ENCODE measurements around the gene TWIST1. TPM values are rescaled to one million over a fixed set of nuclear protein-coding genes. Genes with fewer than 3 reads are reported as not detected.
A peak's percentile ranks its signal among the peaks of the same experiment; 100 is the strongest.

The TWIST1 gene
- 10 to 100 TPM in 3 of 4 donors, 1 to 10 TPM in 1; 5.6 to 35.9 (median 21.5) TPM for total RNA-seq

- no peaks in the 10 kb centered on the region for H3K9me3 ChIP-seq
- H3K4me3 ChIP-seq: peak within 1 kb of the TSS; percentile 52 to 72
- H3K27ac ChIP-seq: peak within 1 kb of the TSS in 3 of 4 donors; percentile 82 to 86 (median 84)
- H3K27me3 ChIP-seq: peaks cover 79% of the 10 kb centered on the region
- WGBS, 2 donors (ENCODE audit: low coverage in 1 of 2): 1 to 3% methylated on average over 11 of the region's 91 CpGs
- H3K4me1 ChIP-seq: peaks cover 0 to 47% (median 3%) of the 10 kb centered on the region in 3 donors
- TF ChIP-seq POLR2AphosphoS5 (IDR thresholded peaks at IDR 0.05): peak; percentile 43
- TF ChIP-seq EP300 (IDR thresholded peaks at IDR 0.05): no peak
- peak in 1 of 4 experiments; percentile 19 for TF ChIP-seq CTCF (IDR thresholded peaks at IDR 0.05)
- no peaks in the 10 kb centered on the region for H3K36me3 ChIP-seq
- peak; percentile 80 for ATAC-seq
These were observed at the start of gene TWIST1 for GRCh38 chr7:19117091-19117869. TWIST1 (minus strand) TSS chr7:19117636; CDS start chr7:19117321, 315 bp downstream.

GRCh38 chr7:19161671-19162070 is 44.2 kb upstream of the TWIST1 start:
- no peak overlapping the region for H3K27ac ChIP-seq
- TF ChIP-seq EP300 (IDR thresholded peaks at IDR 0.05) (no peak), POLR2A (IDR thresholded peaks at IDR 0.05) (no peak), CTCF (IDR thresholded peaks at IDR 0.05) (no peak), POLR2AphosphoS5 (IDR thresholded peaks at IDR 0.05) (no peak)
- H3K27me3 ChIP-seq: no peaks in the 10 kb centered on the region
- ATAC-seq: no peak
- 51 to 62% methylated on average over 3 of the region's 3 CpGs for whole genome bisulfite sequencing, 2 donors (ENCODE audit: low coverage in 1 of 2)
- H3K4me3 ChIP-seq: no peak overlapping the region
- no peaks in the 10 kb centered on the region for H3K4me1 ChIP-seq
- no peaks in the 10 kb centered on the region for H3K36me3 ChIP-seq
- H3K9me3 ChIP-seq: no peaks in the 10 kb centered on the region

- H3K27ac ChIP-seq: no peak overlapping the region
- H3K36me3 ChIP-seq: no peaks in the 10 kb centered on the region
- peaks cover 59% of the 10 kb centered on the region for H3K27me3 ChIP-seq
- H3K9me3 ChIP-seq: no peaks in the 10 kb centered on the region
- H3K4me3 ChIP-seq: no peak overlapping the region
- TF ChIP-seq CTCF (IDR thresholded peaks at IDR 0.05): no peak
- TF ChIP-seq POLR2A (IDR thresholded peaks at IDR 0.05): no peak
- no peak for TF ChIP-seq EP300 (IDR thresholded peaks at IDR 0.05)
- TF ChIP-seq POLR2AphosphoS5 (IDR thresholded peaks at IDR 0.05): no peak
- WGBS, 2 donors (ENCODE audit: low coverage in 1 of 2): 1 to 4% methylated on average over 4 of the region's 4 CpGs
- peaks cover 0 to 21% (median 0%) of the 10 kb centered on the region in 3 donors for H3K4me1 ChIP-seq
- ATAC-seq: no peak
These were observed 29.3 kb upstream of the TWIST1 start for GRCh38 chr7:19146699-19147098.

- WGBS, 2 donors (ENCODE audit: low coverage in 1 of 2): 5 to 11% methylated on average over 13 to 14 of the region's 19 CpGs
- no peak for TF ChIP-seq EP300 (IDR thresholded peaks at IDR 0.05)
- no peak for TF ChIP-seq CTCF (IDR thresholded peaks at IDR 0.05)
- no peak for TF ChIP-seq POLR2A (IDR thresholded peaks at IDR 0.05)
- no peak for TF ChIP-seq POLR2AphosphoS5 (IDR thresholded peaks at IDR 0.05)
- Histone ChIP-seq H3K9me3 (no peaks in the 10 kb centered on the region), H3K27ac (no peak overlapping the region), H3K4me3 (peak overlapping the region in 1 of 2 donors; percentile 35), H3K27me3 (peaks cover 59% of the 10 kb centered on the region), H3K36me3 (no peaks in the 10 kb centered on the region), H3K4me1 (peaks cover 0 to 21% (median 0%) of the 10 kb centered on the region in 3 donors)
- no peak for ATAC-seq
These were observed 28.1 kb upstream of the TWIST1 start for GRCh38 chr7:19145434-19146115.

All from gastroesophageal sphincter (tissue), 4 donors.